Measurements from ENCODE around the gene PRKAR2A.
A peak's percentile ranks its signal among the peaks of the same experiment; 100 is the strongest.

PRKAR2A gene

DNA sequence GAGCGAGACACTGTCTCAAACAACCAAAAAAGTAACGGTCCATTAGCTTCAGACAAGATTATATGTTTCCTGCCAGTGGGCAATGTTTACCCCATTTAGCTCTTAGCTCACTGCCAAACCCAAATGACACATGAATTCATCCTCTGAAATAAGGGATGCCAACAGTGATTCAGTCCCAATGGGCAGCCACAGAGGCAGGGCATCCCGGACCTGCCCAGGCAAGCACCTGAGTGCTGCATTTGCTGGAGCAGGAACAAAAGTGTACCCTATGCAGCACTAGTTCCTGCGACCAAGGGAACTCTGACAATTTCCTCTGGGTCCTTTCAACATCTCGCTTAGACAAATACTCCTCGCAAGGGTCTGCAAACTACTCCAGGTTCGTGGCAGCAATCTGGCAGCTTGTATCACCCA, 138.6 kb downstream of the PRKAR2A start:
- Histone ChIP-seq H3K4me1 (peaks cover 0 to 61% (median 24%) of the 10 kb centered on the region in 4 donors), H3K27ac (no peak overlapping the region), H3K4me3 (no peak overlapping the region), H3K27me3 (no peaks in the 10 kb centered on the region), H3K9me3 (no peaks in the 10 kb centered on the region), H3K36me3 (peaks cover 10 to 59% (median 42%) of the 10 kb centered on the region in 3 donors)
- intact Hi-C loops (cut with DNase I; ENCODE audit: low total_unique reads): no loop called here
- TF ChIP-seq, protein P1, sequence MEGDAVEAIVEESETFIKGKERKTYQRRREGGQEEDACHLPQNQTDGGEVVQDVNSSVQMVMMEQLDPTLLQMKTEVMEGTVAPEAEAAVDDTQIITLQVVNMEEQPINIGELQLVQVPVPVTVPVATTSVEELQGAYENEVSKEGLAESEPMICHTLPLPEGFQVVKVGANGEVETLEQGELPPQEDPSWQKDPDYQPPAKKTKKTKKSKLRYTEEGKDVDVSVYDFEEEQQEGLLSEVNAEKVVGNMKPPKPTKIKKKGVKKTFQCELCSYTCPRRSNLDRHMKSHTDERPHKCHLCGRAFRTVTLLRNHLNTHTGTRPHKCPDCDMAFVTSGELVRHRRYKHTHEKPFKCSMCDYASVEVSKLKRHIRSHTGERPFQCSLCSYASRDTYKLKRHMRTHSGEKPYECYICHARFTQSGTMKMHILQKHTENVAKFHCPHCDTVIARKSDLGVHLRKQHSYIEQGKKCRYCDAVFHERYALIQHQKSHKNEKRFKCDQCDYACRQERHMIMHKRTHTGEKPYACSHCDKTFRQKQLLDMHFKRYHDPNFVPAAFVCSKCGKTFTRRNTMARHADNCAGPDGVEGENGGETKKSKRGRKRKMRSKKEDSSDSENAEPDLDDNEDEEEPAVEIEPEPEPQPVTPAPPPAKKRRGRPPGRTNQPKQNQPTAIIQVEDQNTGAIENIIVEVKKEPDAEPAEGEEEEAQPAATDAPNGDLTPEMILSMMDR (IDR thresholded peaks at IDR 0.05): no peak
- no peak for DNase-seq

DNA sequence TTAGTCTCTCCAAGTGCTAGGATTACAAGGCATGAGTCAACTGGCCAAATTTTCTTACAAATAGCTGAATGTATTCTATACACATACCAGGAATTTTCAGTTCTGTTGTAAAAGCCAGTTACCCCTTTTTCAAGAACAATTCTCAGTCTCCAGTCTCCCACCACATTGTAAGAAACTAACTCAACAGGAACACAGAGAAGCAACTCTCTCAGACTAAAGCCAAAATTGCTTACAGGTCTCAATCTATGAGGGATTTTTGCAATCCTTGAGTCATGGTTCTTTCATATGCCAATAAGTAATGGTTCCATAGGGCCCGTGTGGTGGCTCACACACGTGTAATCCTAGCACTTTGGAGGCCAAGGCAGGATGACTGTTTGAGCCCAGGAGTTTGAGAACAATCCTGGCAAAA, 139.2 kb downstream of the PRKAR2A start:
- H3K36me3 ChIP-seq: peaks cover 10 to 53% (median 41%) of the 10 kb centered on the region in 3 donors
- no peak for DNase-seq
- H3K9me3 ChIP-seq: no peaks in the 10 kb centered on the region
- H3K4me3 ChIP-seq: no peak overlapping the region
- no peak overlapping the region for H3K27ac ChIP-seq
- H3K27me3 ChIP-seq: no peaks in the 10 kb centered on the region
- peaks cover 0 to 61% (median 27%) of the 10 kb centered on the region in 4 donors for H3K4me1 ChIP-seq
- TF ChIP-seq, protein P1 (IDR thresholded peaks at IDR 0.05): no peak
- intact Hi-C loops (cut with DNase I; ENCODE audit: low total_unique reads): no loop called here

DNA sequence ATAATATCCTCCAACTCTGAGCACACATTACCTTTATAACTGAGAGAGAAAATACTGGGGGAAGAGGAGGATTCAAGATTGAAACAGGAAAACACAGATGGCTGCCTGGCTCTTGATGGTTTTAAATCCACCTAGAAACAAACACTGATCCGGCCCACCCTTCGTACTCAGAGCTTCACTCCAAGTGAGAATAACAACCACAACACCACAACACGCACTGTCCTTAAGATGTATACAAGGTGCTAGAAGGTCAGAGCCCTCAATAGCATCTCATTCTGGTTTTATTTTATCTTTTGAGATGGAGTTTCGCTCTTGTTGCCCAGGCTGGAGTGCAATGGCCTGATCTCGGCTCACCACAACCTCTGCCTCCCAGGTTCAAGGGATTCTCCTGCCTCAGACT, 140.5 kb downstream of the PRKAR2A start:
- TF ChIP-seq, protein P1 (IDR thresholded peaks at IDR 0.05): no peak
- Histone ChIP-seq H3K36me3 (peaks cover 10 to 43% (median 41%) of the 10 kb centered on the region in 3 donors), H3K27me3 (no peaks in the 10 kb centered on the region), H3K4me1 (peaks cover 0 to 63% (median 29%) of the 10 kb centered on the region in 4 donors), H3K9me3 (no peaks in the 10 kb centered on the region), H3K4me3 (no peak overlapping the region), H3K27ac (no peak overlapping the region)
- no peak for DNase-seq
- intact Hi-C loops (cut with DNase I; ENCODE audit: low total_unique reads): no loop called here

DNA sequence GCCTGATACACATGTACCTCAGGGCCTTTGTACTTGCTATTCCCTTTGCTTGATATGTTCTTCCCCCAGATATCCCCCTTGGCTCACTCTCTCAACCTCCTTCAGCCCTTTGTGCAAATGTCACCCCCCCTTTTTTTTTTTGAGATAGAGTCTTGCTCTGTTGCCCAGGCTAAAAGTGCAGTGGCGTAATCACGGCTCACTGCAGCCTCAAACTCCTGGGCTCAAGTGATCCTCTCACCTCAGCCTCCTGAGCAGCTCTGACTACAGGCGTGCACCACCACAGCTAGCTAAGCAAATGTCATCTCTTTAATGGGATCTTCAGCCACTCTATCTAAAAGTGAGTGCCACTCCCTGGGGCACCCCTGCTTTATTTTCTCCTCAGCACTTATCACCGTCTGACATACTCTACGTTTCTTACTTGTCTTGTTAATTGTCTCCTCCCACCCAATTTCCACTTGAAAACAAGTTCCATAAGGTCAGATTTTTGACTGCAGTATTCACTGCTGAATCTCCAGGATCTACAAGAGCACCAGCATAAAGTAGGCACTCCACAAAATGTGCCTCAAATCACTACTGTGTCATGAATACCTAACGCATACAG, 145.3 kb downstream of the PRKAR2A start:
- H3K9me3 ChIP-seq: no peaks in the 10 kb centered on the region
- H3K4me3 ChIP-seq: no peak overlapping the region
- intact Hi-C loops (cut with DNase I; ENCODE audit: low total_unique reads): no loop called here
- H3K4me1 ChIP-seq: peaks cover 0 to 44% (median 19%) of the 10 kb centered on the region in 4 donors
- TF ChIP-seq, protein P1 (IDR thresholded peaks at IDR 0.05): no peak
- H3K36me3 ChIP-seq: peaks cover 8 to 28% (median 13%) of the 10 kb centered on the region in 3 donors
- peak overlapping the region; percentile 70 to 71 for H3K27ac ChIP-seq
- no peaks in the 10 kb centered on the region for H3K27me3 ChIP-seq
- no peak for DNase-seq

DNA sequence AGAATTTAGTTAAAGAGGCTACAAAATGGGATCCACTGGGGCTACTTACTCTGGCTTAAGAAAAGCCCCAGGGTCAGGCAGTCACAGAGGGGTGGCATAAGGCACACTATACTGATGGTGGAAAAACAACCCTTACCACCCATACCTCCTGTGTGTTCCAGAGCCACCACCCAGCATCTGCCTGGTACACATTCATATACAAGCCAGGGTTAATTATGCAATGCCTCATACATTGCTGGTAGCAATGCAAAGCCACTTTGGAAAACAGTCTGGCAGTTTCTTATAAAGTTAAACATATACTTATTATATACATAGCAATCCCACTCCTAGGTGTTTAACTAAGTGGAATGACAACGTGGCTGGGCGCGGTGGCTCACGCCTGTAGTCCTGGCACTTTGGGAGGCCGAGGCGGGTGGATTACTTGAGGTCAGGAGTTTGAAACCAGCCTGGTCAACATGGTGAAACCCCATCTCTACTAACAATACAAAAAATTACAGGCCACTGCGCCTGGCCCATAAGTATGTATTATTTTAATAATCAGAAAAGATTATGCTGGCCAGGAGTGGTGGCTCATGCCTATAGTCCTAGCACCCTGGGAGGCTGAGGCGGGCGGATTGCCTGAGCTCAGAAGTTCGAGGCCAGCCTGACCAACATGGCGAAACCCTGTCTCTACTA, 146.8 kb downstream of the PRKAR2A start:
- H3K4me1 ChIP-seq: peaks cover 0 to 40% (median 18%) of the 10 kb centered on the region in 4 donors

More for the DNA sequence above, 146.8 kb downstream of the PRKAR2A start:
- DNase-seq: peak in 1 of 2 donors; percentile 27
- Histone ChIP-seq H3K27me3 (no peaks in the 10 kb centered on the region), H3K4me3 (no peak overlapping the region), H3K27ac (no peak overlapping the region), H3K9me3 (no peaks in the 10 kb centered on the region), H3K36me3 (peaks cover 5 to 19% (median 8%) of the 10 kb centered on the region in 3 donors)
- intact Hi-C loops (cut with DNase I; ENCODE audit: low total_unique reads): no loop called here
- TF ChIP-seq, protein P1 (IDR thresholded peaks at IDR 0.05): no peak
